Rectal smooth muscle tissue (tissue), 1 donor: ENCODE results near the gene PIGP.
"Not testable (repeated sequence)": the region's sequence is repeated elsewhere in the genome, so short reads cannot be mapped to it uniquely, and the experiment has no call there.

ENCODE experiments used
- H3K27ac ChIP-seq: one replicate; pipeline ENCODE4 v1.7.0; 2013; ENCODE audit warnings: low read depth, low read length, inconsistent platforms
- H3K27me3 ChIP-seq: one replicate; pipeline ENCODE4 v1.7.0; 2013; ENCODE audit warnings: low read length; ENCODE audit not compliant: control insufficient read depth, insufficient read depth
- H3K36me3 ChIP-seq: one replicate; pipeline ENCODE4 v1.7.0; 2013; ENCODE audit warnings: low read length; ENCODE audit not compliant: control insufficient read depth, insufficient read depth
- H3K4me1 ChIP-seq: one replicate; pipeline ENCODE4 v1.7.0; 2013; ENCODE audit warnings: low read length; ENCODE audit not compliant: control insufficient read depth, insufficient read depth
- H3K4me3 ChIP-seq: one replicate; pipeline ENCODE4 v1.7.0; 2013; ENCODE audit warnings: low read length
- H3K9ac ChIP-seq: one replicate; pipeline ENCODE4 v1.7.0; 2013; ENCODE audit warnings: low read length

PIGP gene

GRCh38 chr21:37055271-37055855, 17.5 kb downstream of the PIGP start:
- Histone ChIP-seq H3K36me3 (no peaks in the 10 kb centered on the region), H3K4me1 (peaks cover 5% of the 10 kb centered on the region), H3K4me3 (no peak overlapping the region), H3K27me3 (no peaks in the 10 kb centered on the region), H3K27ac (no peak overlapping the region), H3K9ac (no peak overlapping the region)

- not testable (repeated sequence) for H3K27me3 ChIP-seq
Observed at GRCh38 chr21:37049741-37050140, 23.1 kb downstream of the PIGP start.

DNA sequence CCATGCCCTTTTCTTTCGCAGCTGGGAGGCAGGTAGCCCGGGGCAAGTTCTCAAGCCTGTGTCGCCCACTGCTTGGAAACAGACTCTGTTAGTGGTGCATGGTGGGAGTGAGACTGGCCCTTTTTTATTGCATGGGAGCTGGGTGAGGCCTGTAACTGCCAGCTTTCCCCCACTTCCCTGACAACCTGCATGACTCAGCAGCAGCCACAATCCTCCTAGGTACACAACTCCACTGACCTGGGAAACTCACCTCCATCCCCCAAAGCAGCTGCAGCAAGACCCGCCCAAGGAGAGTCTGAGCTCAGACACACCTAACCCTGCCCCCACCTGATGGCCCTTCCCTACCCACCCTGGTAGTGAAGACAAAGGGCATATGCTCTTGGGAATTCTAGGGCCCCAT, 25.8 kb downstream of the PIGP start:
- no peak overlapping the region for H3K27ac ChIP-seq
- H3K4me1 ChIP-seq = no peaks in the 10 kb centered on the region
- H3K9ac ChIP-seq = no peak overlapping the region
- H3K4me3 ChIP-seq = no peak overlapping the region
- no peaks in the 10 kb centered on the region for H3K36me3 ChIP-seq
- no peaks in the 10 kb centered on the region for H3K27me3 ChIP-seq

More at GRCh38 chr21:37049741-37050140, 23.1 kb downstream of the PIGP start:
- not testable (repeated sequence) for H3K4me1 ChIP-seq, H3K4me3 ChIP-seq, H3K27ac ChIP-seq, H3K9ac ChIP-seq, H3K36me3 ChIP-seq

- H3K9ac ChIP-seq = no peak overlapping the region
- H3K4me1 ChIP-seq = no peaks in the 10 kb centered on the region
- H3K27me3 ChIP-seq = no peaks in the 10 kb centered on the region
- no peak overlapping the region for H3K4me3 ChIP-seq
- H3K36me3 ChIP-seq = no peaks in the 10 kb centered on the region
- no peak overlapping the region for H3K27ac ChIP-seq
Observed at GRCh38 chr21:37045556-37045955, 27.3 kb downstream of the PIGP start.

- Histone ChIP-seq H3K9ac (no peak overlapping the region), H3K4me3 (no peak overlapping the region), H3K27me3 (no peaks in the 10 kb centered on the region), H3K27ac (no peak overlapping the region), H3K36me3 (no peaks in the 10 kb centered on the region), H3K4me1 (no peaks in the 10 kb centered on the region)
Observed at GRCh38 chr21:37045149-37045548, 27.7 kb downstream of the PIGP start.

GRCh38 chr21:37044643-37045042, 28.2 kb downstream of the PIGP start:
- no peaks in the 10 kb centered on the region for H3K4me1 ChIP-seq
- no peaks in the 10 kb centered on the region for H3K36me3 ChIP-seq
- H3K4me3 ChIP-seq = no peak overlapping the region
- no peak overlapping the region for H3K9ac ChIP-seq
- no peak overlapping the region for H3K27ac ChIP-seq
- H3K27me3 ChIP-seq = no peaks in the 10 kb centered on the region

GRCh38 chr21:37043818-37044217, 29.1 kb downstream of the PIGP start:
- Histone ChIP-seq H3K4me3 (no peak overlapping the region), H3K4me1 (no peaks in the 10 kb centered on the region), H3K36me3 (no peaks in the 10 kb centered on the region), H3K9ac (no peak overlapping the region), H3K27ac (no peak overlapping the region), H3K27me3 (no peaks in the 10 kb centered on the region)

DNA sequence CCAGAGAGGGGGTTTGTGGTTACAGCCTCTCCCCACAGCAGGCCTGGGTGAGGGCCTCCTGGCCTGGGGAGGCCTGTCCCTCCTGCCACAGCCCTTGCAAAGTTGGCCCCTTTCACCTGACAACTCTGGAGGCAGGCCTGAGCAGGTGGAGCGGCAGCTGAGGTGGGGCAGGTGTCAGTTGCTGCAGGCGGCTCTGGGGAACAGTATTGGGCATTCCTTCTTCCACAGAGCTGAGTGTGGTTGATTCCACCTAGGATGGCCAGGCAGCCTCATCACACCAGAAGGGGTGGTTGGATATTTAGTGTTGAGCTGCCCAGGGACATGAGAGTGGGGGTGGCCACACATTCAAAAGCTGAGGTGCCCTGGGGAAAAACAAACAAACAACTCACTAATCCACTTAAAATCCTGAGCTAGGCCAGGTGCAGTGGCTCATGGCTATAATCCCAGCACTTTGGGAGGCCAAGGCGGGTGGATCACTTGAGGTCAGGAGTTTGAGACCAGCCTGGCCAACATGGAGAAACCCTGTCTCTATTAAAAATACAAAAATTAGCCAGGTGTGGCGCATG, 31.1 kb downstream of the PIGP start:
- Histone ChIP-seq H3K27ac (no peak overlapping the region), H3K4me3 (no peak overlapping the region), H3K36me3 (no peaks in the 10 kb centered on the region), H3K9ac (no peak overlapping the region), H3K4me1 (no peaks in the 10 kb centered on the region), H3K27me3 (no peaks in the 10 kb centered on the region)

DNA sequence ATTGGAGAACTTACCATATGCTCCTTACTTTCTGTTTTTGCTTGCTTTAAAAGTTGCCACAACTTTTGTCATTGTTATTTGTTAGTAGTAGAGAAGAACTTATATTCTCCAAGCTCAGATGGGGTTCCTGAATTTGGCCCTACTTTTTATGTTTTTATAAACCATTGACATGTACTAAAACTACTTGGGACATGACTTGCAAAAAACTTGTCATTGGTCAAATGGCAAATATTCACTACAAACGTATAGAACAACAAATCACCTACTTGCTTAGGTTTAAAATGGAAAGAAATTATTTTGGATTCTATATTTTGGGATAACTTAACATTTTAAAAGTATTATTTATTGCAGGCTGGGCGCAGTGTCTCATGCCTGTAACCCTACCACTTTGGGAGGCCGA, 32.7 kb downstream of the PIGP start:
- Histone ChIP-seq H3K9ac (no peak overlapping the region), H3K36me3 (no peaks in the 10 kb centered on the region), H3K27me3 (no peaks in the 10 kb centered on the region), H3K27ac (no peak overlapping the region), H3K4me3 (no peak overlapping the region), H3K4me1 (no peaks in the 10 kb centered on the region)

DNA sequence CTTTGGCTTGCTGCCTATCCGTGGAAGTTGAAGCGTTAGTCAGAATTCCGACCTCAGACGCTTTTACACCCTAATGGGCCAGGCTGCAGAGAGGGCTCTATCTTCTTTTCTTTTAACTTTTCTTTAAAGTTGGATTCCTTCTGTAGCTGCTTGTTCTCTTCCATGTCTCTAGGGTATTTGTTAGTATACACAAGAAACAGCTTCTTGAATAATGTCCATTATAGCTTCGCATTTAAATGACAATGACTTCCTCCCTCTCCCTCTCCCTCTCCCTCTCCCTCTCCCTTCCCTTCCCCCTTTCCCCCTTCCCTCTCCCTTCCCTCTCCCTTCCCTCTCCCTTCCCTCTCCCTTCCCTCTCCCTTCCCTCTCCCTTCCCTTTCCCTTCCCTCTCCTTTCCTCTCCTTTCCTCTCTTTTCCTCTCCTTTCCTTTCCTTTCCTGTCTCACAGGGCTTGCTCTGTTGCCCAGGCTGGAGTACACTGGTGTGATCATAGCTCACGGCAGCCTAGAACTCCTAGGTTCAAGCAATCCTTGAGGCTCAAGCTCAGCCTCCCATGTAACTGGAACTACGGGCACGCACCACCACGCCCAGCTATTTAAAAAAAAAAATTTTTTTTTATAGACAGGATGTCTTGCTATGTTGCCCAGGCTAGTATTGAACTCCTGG, 33.3 kb downstream of the PIGP start:
- Histone ChIP-seq H3K9ac (no peak overlapping the region), H3K4me1 (no peaks in the 10 kb centered on the region), H3K36me3 (no peaks in the 10 kb centered on the region), H3K4me3 (no peak overlapping the region), H3K27ac (no peak overlapping the region), H3K27me3 (no peaks in the 10 kb centered on the region)

DNA sequence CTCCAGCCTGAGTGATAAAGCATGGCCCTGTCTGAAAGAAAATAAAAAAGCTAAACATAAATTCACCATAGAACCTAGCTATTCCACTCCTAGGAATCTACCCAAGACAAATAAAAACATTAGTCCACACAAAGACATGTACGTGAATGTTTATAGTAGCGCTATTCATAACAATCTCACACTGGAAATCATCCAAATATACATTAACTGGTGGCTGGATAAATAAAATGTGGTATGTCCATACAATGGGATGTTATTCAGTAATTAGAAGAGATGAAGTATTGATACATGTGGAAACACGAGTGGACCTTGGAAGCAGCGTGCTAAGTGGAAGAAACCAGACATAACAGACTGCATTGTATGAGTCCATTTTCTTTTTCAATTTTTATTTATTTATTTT, 36.7 kb downstream of the PIGP start:
- Histone ChIP-seq H3K27ac (no peak overlapping the region), H3K27me3 (no peaks in the 10 kb centered on the region), H3K9ac (no peak overlapping the region), H3K36me3 (no peaks in the 10 kb centered on the region), H3K4me3 (no peak overlapping the region), H3K4me1 (no peaks in the 10 kb centered on the region)

DNA sequence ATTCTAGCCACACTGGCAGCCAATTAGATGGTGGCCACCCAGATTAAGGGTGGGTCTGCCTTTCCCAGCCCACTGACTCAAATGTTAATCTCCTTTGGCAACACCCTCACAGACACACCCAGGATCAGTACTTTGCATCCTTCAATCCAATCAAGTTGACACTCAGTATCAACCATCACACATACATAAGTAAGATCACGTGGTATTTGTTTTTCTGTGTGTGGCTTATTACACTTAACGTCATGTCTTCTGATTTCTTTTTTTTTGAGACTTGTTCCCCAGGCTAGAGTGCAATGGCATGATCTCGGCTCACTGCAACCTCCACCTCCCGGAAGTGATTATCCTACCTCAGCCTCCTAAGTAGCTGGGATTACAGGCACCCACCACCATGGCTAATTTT, 38.5 kb downstream of the PIGP start:
- H3K9ac ChIP-seq, H3K4me1 ChIP-seq, H3K27ac ChIP-seq, H3K36me3 ChIP-seq, H3K27me3 ChIP-seq, H3K4me3 ChIP-seq: not testable (repeated sequence)

GRCh38 chr21:37032877-37033471, 39.9 kb downstream of the PIGP start:
- H3K4me3 ChIP-seq = no peak overlapping the region
- no peaks in the 10 kb centered on the region for H3K27me3 ChIP-seq
- no peaks in the 10 kb centered on the region for H3K36me3 ChIP-seq
- no peak overlapping the region for H3K27ac ChIP-seq
- no peaks in the 10 kb centered on the region for H3K4me1 ChIP-seq
- H3K9ac ChIP-seq = no peak overlapping the region
